Thyroid gland (tissue), 4 donors: ENCODE results near the gene STAT3. TPM values are rescaled to one million over a fixed set of nuclear protein-coding genes. Genes with fewer than 3 reads are reported as not detected.

Experiments
- DNase-seq, 2 donors: peaks; one replicate each; pipeline ENCODE4 v3.0.0-alpha.2; 2019
- H3K27ac ChIP-seq, 3 donors: fragments of 200-600 bp; sonication (generic); 1 replicate in 2 of 3; 2 replicates in 1 of 3; pipeline ENCODE4 v1.5.1; 2016 to 2019; ENCODE audit warnings: mild to moderate bottlenecking in 1 of 3, moderate library complexity in 1 of 3
- H3K27me3 ChIP-seq: fragments of 200-600 bp; sonication (generic); one replicate; pipeline ENCODE4 v1.5.1; 2019
- H3K36me3 ChIP-seq, 2 donors: fragments of 200-600 bp; sonication (generic); one replicate each; pipeline ENCODE4 v1.5.1; 2016 to 2019
- H3K4me1 ChIP-seq, 2 donors: fragments of 200-600 bp; sonication (generic); one replicate each; pipeline ENCODE4 v1.5.1; 2017 to 2019
- H3K4me3 ChIP-seq, 3 donors: fragments of 200-600 bp; sonication (generic); replicated peaks in 1 of 3; 1 replicate in 2 of 3; 2 replicates in 1 of 3; pipeline ENCODE4 v1.5.1; 2016; ENCODE audit warnings: mild to moderate bottlenecking in 1 of 3
- H3K9me3 ChIP-seq: fragments of 200-600 bp; sonication (generic); one replicate; pipeline ENCODE4 v1.5.1; 2017
- POLR2A ChIP-seq, 2 donors: fragments of 450-650 bp; IDR thresholded peaks; one replicate each; pipeline ENCODE4 v1.6.1; 2017; ENCODE audit warnings: antibody characterized with exemption in 2 of 2, mild to moderate bottlenecking in 2 of 2, moderate library complexity in 1 of 2
- WGBS, 2 donors: methylation state at CpG; one replicate each; pipeline ENCODE4 v1.1.5; 2017; 5-methylcytosine and 5-hydroxymethylcytosine counted together
- intact Hi-C: fragments of 100-400 bp; cut with DNase I; formaldehyde crosslinking; loops from one replicate; pipeline ENCODE4 v1.15.1; 2023
- total RNA-seq, 4 donors: library from RNA; depleted of rRNA; stranded (reverse); fragments of >200 nt; gene quantifications; one replicate each; pipeline ENCODE4 v1.2.3, GENCODE V29; 2016
- TF ChIP-seq, protein P1 (sequence below), 6 experiments: fragments of 200-600 bp in 3 of 6; fragments of 450-650 bp in 3 of 6; sonication (generic) in 3 of 6; IDR thresholded peaks; one replicate each; pipeline ENCODE4 v1.5.1; 2016 to 2019; ENCODE audit warnings: antibody characterized with exemption in 6 of 6, mild to moderate bottlenecking in 2 of 6, inconsistent platforms in 1 of 6, moderate library complexity in 1 of 6

Gene STAT3
- total RNA-seq, 4 donors from 2014 or later, result 147 to 292 (median 206) TPM

DNA sequence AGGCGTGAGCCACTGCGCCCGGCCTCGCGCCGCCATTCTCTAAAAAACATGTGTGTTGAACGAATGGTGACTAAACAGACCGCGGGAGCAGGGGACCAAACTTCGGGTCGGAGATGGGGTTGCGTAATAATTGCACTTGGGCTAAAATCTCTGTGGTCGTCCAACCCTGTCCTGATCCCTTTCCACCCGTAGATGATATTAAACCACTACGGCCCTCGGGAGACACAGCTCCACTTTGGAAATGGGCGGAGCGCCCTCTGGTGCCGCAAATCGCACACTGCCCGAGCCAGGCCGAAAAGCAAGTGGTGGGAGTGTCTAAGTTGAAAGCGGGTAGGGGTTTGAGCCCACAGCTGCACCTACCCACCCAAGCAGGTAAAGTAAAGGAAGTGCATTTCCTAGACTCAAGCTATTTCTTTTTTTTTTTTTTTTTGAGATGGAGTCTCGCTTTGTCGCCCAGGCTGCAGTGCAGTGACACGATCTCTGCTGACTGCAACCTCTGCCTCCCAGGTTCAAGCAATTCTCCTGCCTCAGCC, 17.8 kb upstream of the STAT3 start:
- H3K27ac ChIP-seq, result peak overlapping the region in 2 of 3 donors; percentile 53 to 90

DNA sequence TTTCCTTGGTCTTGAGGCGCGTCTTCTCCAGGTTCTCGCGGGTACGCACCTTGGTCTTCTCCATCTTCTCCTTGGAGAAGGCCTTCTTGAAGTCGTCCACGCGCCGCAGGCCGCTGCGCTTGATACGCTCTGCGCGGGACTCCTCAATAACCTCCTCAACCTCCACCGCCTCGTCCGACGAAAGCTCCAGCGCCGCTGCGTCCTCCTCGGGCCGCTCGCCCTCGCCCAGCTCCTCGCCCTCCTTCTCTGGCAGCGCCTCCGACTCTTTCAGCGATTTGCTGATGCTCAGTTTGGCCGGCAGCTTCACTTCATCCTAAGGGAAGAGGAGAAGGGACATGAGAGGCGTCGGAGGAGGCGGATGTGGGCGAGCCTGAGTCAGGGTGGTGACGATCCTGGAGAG, 16.8 kb upstream of the STAT3 start:
- 87 to 89% methylated on average over 35 of the region's 35 CpGs for WGBS, 2 donors
- peaks cover 26 to 44% of the 10 kb centered on the region in 2 donors for H3K4me1 ChIP-seq
- TF ChIP-seq POLR2A (IDR thresholded peaks at IDR 0.05), result no peak
- TF ChIP-seq, protein P1, sequence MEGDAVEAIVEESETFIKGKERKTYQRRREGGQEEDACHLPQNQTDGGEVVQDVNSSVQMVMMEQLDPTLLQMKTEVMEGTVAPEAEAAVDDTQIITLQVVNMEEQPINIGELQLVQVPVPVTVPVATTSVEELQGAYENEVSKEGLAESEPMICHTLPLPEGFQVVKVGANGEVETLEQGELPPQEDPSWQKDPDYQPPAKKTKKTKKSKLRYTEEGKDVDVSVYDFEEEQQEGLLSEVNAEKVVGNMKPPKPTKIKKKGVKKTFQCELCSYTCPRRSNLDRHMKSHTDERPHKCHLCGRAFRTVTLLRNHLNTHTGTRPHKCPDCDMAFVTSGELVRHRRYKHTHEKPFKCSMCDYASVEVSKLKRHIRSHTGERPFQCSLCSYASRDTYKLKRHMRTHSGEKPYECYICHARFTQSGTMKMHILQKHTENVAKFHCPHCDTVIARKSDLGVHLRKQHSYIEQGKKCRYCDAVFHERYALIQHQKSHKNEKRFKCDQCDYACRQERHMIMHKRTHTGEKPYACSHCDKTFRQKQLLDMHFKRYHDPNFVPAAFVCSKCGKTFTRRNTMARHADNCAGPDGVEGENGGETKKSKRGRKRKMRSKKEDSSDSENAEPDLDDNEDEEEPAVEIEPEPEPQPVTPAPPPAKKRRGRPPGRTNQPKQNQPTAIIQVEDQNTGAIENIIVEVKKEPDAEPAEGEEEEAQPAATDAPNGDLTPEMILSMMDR (IDR thresholded peaks at IDR 0.05), result no peak
- no peaks in the 10 kb centered on the region for H3K27me3 ChIP-seq
- intact Hi-C loops, result loop anchor here (2.0 kb wide), 1 partner anchor 82 kb away; no protein-coding TSS in a partner anchor
- no peak for DNase-seq
- no peak overlapping the region for H3K4me3 ChIP-seq
- H3K27ac ChIP-seq, result no peak overlapping the region
- H3K36me3 ChIP-seq, result peaks cover 15% of the 10 kb centered on the region in 2 donors
- H3K9me3 ChIP-seq, result no peaks in the 10 kb centered on the region

More for the DNA sequence above, 17.8 kb upstream of the STAT3 start:
- TF ChIP-seq, protein P1 (IDR thresholded peaks at IDR 0.05), result peak; percentile 72 to 98 (median 90)
- no peak for TF ChIP-seq POLR2A (IDR thresholded peaks at IDR 0.05)
- peak; percentile 85 to 88 for DNase-seq
- H3K4me3 ChIP-seq, result no peak overlapping the region
- no peaks in the 10 kb centered on the region for H3K9me3 ChIP-seq
- peaks cover 15% of the 10 kb centered on the region in 2 donors for H3K36me3 ChIP-seq
- no peaks in the 10 kb centered on the region for H3K27me3 ChIP-seq
- H3K4me1 ChIP-seq, result peaks cover 31 to 49% of the 10 kb centered on the region in 2 donors
- 35 to 36% methylated on average over 26 of the region's 26 CpGs for WGBS, 2 donors
- intact Hi-C loops, result loop anchor here (2.0 kb wide), 1 partner anchor 83 kb away; no protein-coding TSS in a partner anchor

DNA sequence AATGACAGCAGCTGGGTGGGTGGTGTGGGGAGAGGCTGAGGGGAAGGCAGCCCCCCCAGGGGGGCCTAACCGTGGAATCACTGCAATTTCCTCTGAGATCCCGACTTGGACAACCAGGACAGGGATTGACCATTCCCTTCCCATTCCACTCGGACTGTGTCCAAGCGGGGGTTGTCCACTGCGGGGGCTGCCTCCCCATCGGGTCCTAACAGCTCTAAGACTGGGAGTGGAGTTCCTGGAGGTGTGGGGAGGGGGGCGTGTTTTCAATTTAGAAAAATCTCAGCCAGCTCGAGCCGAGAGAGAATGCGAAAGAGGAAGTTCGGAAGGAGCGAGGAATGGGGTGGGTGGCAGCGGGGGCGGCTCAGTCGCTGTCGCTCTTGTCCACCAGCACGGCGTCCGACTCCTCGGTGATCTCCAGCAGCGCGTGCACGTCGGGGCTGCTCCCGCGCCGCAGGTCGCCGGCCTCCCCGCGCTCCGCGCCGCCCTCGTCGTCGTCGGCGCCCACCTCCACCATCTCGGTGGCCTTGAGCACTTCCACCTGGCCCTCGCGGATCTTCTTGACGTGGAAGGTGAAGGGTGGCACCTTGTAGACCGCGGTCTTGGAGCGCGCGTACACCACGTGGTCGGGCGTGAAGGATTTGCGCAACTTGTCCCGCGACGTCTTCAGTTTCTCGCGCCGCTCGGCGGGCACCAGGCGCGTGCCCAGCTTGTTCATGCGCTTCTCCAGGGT, 16.2 kb upstream of the STAT3 start:
- intact Hi-C loops, result loop anchor here (2.0 kb wide), 1 partner anchor 82 kb away; no protein-coding TSS in a partner anchor
- WGBS, 2 donors, result 83 to 85% methylated on average over 58 to 63 of the region's 63 CpGs
- DNase-seq, result no peak
- H3K4me1 ChIP-seq, result peaks cover 20 to 39% of the 10 kb centered on the region in 2 donors
- no peak overlapping the region for H3K4me3 ChIP-seq
- no peak overlapping the region for H3K27ac ChIP-seq
- H3K9me3 ChIP-seq, result no peaks in the 10 kb centered on the region
- H3K36me3 ChIP-seq, result peaks cover 15% of the 10 kb centered on the region in 2 donors
- no peaks in the 10 kb centered on the region for H3K27me3 ChIP-seq
- TF ChIP-seq, protein P1 (IDR thresholded peaks at IDR 0.05), result no peak
- TF ChIP-seq POLR2A (IDR thresholded peaks at IDR 0.05), result no peak

DNA sequence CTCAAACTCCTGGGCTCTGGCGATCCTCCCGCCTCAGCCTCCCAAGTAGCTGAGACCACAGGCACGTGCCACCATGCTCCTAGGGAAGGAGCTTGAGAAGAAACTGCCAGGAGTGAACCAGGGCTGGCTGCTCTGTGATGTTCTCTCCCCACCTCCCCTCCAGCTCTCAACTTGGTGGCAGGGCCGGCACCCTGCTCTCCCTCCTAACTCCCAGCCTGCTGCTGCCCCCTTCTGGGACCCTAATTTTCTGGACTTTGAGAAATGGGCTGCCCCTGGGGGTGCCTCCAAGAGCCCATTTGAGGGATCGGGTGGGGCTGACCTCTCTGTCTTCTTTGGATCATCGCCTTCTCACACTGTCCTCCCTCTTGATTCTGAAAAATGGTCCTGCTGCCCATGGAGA, 14.9 kb upstream of the STAT3 start:
- intact Hi-C loops, result no loop called here

More for the DNA sequence above, 14.9 kb upstream of the STAT3 start:
- no peak for TF ChIP-seq POLR2A (IDR thresholded peaks at IDR 0.05)
- TF ChIP-seq, protein P1 (IDR thresholded peaks at IDR 0.05), result no peak
- no peak for DNase-seq
- Histone ChIP-seq H3K4me1 (peaks cover 13 to 26% of the 10 kb centered on the region in 2 donors), H3K27ac (no peak overlapping the region), H3K36me3 (peaks cover 15% of the 10 kb centered on the region in 2 donors), H3K9me3 (no peaks in the 10 kb centered on the region), H3K4me3 (no peak overlapping the region), H3K27me3 (no peaks in the 10 kb centered on the region)
- WGBS, 2 donors, result 89 to 91% methylated on average over 6 of the region's 6 CpGs
